ENCODE results near the gene WWOX. TPM values are rescaled to one million over a fixed set of nuclear protein-coding genes. Genes with fewer than 3 reads are reported as not detected.
A peak's percentile ranks its signal among the peaks of the same experiment; 100 is the strongest.

WWOX gene
- total and polyA plus RNA-seq, 2 of the 13 experiments (the other 11 are each of a cell fraction or from before 2014, with no cell fraction given), result 9.1 to 37.4 TPM

- no peak for FAIRE-seq
- CTCF ChIA-PET (ENCODE audit: low intra/inter-chr PET ratio, low total read pairs), result no interaction called here
- POLR2A ChIA-PET, result no interaction called here
Measured at GRCh38 chr16:78502812-78503350, 403.4 kb downstream of the WWOX start.

DNA sequence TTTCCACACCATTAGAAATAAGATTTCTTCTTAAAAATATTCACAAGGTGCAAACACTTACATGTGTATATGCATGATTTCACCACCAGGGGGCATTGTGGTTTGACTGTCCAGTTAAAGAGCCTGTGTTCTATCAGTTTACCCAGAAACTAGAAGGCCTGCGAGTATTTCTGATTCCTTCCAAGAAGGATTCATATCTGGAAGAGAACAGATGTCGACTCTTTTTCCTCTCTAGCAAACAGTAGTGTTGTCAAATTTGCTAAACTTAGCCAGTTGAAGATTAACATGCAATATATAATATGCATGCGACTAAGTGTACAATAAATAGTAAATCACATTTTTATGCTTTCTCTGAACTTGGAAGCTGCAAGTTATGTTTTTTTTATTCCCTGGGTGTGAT lies 404.1 kb downstream of the WWOX start:
- no TSS peak for BruUV-seq (replicated peaks)
- FAIRE-seq (no peak), DNase-seq (ENCODE audit: low spot score) (peak; percentile 61), ATAC-seq (no peak)
- no peaks in the 10 kb centered on the region for H3K36me3 ChIP-seq (replicated peaks in 1 of 2; ENCODE audit: control insufficient read depth in 1 of 2, insufficient read depth in 2 of 2, low read length in 2 of 2)
- H2AFZ ChIP-seq (ENCODE audit: low read length), result no peak overlapping the region
- no peaks in the 10 kb centered on the region for H4K20me1 ChIP-seq (ENCODE audit: insufficient read depth, low read length)
- H3K4me3 ChIP-seq (replicated peaks in 1 of 3; ENCODE audit: insufficient read depth in 1 of 3, low read depth in 2 of 3, low read length in 3 of 3), result no peak overlapping the region
- no peaks in the 10 kb centered on the region for H3K9me3 ChIP-seq (ENCODE audit: low read length)
- H3K4me1 ChIP-seq (ENCODE audit: insufficient read depth, low read length), result peaks cover 67% of the 10 kb centered on the region
- no peak overlapping the region for H3K9ac ChIP-seq (ENCODE audit: insufficient read depth, low read depth, low read length)
- 57% methylated on average over 3 of the region's 3 CpGs for WGBS (ENCODE audit: low lambda C conversion rate)
- ChIA-PET POLR2A (interaction anchor here (3.8 kb wide), 1 partner anchor 17 kb away, joined by 88 read pairs; no protein-coding TSS in a partner anchor), CTCF (ENCODE audit: low intra/inter-chr PET ratio, low total read pairs) (interaction anchor here (1.1 kb wide), 1 partner anchor 275 kb away, joined by 4 read pairs; no protein-coding TSS in a partner anchor)
- in situ Hi-C loops (cut with HindIII; ENCODE audit: extremely low pct_ligation_motif_present, low pct_unique_long_range_greater_than_20kb), result loop anchor here (5.0 to 25.0 kb wide), 2 partner anchors 269 to 1109 kb away; partner anchors contain the start of gene MAF
- intact Hi-C loops (cut with micrococcal nuclease; ENCODE audit: unreplicated experiment), result loop anchor here (1.0 to 10.0 kb wide), 5 partner anchors 42 to 1101 kb away; partner anchors contain the start of gene MAF
- no peak overlapping the region for H3K27ac ChIP-seq (ENCODE audit: extremely low read length, insufficient read depth, low read length)
- no peaks in the 10 kb centered on the region for H3K79me2 ChIP-seq (ENCODE audit: insufficient read depth, low read length)
- H3K27me3 ChIP-seq (ENCODE audit: control insufficient read depth in 1 of 2, insufficient read depth in 2 of 2, low read length in 2 of 2), result no peaks in the 10 kb centered on the region
- H3K4me2 ChIP-seq (ENCODE audit: low read depth, low read length), result no peak overlapping the region
- TF ChIP-seq ZBED4 (CRISPR knock-in tag; IDR thresholded peaks at IDR 0.05; ENCODE audit: borderline replicate concordance), result no peak

More at GRCh38 chr16:78502812-78503350, 403.4 kb downstream of the WWOX start:
- Histone ChIP-seq H3K79me2 (ENCODE audit: insufficient read depth, low read length) (no peaks in the 10 kb centered on the region), H3K9me3 (ENCODE audit: low read length) (no peaks in the 10 kb centered on the region), H3K27ac (ENCODE audit: extremely low read length, insufficient read depth, low read length) (no peak overlapping the region), H3K4me1 (ENCODE audit: insufficient read depth, low read length) (peaks cover 70% of the 10 kb centered on the region), H4K20me1 (ENCODE audit: insufficient read depth, low read length) (no peaks in the 10 kb centered on the region), H3K9ac (ENCODE audit: insufficient read depth, low read depth, low read length) (no peak overlapping the region), H2AFZ (ENCODE audit: low read length) (no peak overlapping the region), H3K4me3 (replicated peaks in 1 of 3; ENCODE audit: insufficient read depth in 1 of 3, low read depth in 2 of 3, low read length in 3 of 3) (no peak overlapping the region), H3K4me2 (ENCODE audit: low read depth, low read length) (no peak overlapping the region), H3K36me3 (replicated peaks in 1 of 2; ENCODE audit: control insufficient read depth in 1 of 2, insufficient read depth in 2 of 2, low read length in 2 of 2) (no peaks in the 10 kb centered on the region), H3K27me3 (ENCODE audit: control insufficient read depth in 1 of 2, insufficient read depth in 2 of 2, low read length in 2 of 2) (no peaks in the 10 kb centered on the region)
- in situ Hi-C loops (cut with HindIII; ENCODE audit: extremely low pct_ligation_motif_present, low pct_unique_long_range_greater_than_20kb) (loop anchor here (5.0 to 25.0 kb wide), 2 partner anchors 269 to 1109 kb away; partner anchors contain the start of gene MAF), intact Hi-C loops (cut with micrococcal nuclease; ENCODE audit: unreplicated experiment) (loop anchor here (1.0 to 10.0 kb wide), 4 partner anchors 42 to 1102 kb away; partner anchors contain the start of gene MAF)
- TF ChIP-seq PHF20 (CRISPR knock-in tag; IDR thresholded peaks at IDR 0.05) (no peak), CEBPG (CRISPR knock-in tag; IDR thresholded peaks at IDR 0.05) (no peak), KLF9 (CRISPR knock-in tag; IDR thresholded peaks at IDR 0.05; ENCODE audit: low read depth) (no peak), ZBTB34 (CRISPR knock-in tag; IDR thresholded peaks at IDR 0.05) (no peak), SP140L (CRISPR knock-in tag; IDR thresholded peaks at IDR 0.05; ENCODE audit: borderline replicate concordance) (no peak), NFIB (CRISPR knock-in tag; IDR thresholded peaks at IDR 0.05; ENCODE audit: borderline replicate concordance) (no peak), KDM1A (CRISPR knock-in tag; IDR thresholded peaks at IDR 0.05) (no peak), SRSF1 (optimal IDR thresholded peaks at IDR 0.05; ENCODE audit: low read depth, low read length) (no peak)
- no TSS peak for BruUV-seq (replicated peaks)
- ATAC-seq, result no peak
- 85% methylated on average over 10 of the region's 10 CpGs for WGBS (ENCODE audit: low lambda C conversion rate)
- no peak for DNase-seq (ENCODE audit: low spot score)
